Measurements from ENCODE around the gene SYT5.

The SYT5 gene

DNA sequence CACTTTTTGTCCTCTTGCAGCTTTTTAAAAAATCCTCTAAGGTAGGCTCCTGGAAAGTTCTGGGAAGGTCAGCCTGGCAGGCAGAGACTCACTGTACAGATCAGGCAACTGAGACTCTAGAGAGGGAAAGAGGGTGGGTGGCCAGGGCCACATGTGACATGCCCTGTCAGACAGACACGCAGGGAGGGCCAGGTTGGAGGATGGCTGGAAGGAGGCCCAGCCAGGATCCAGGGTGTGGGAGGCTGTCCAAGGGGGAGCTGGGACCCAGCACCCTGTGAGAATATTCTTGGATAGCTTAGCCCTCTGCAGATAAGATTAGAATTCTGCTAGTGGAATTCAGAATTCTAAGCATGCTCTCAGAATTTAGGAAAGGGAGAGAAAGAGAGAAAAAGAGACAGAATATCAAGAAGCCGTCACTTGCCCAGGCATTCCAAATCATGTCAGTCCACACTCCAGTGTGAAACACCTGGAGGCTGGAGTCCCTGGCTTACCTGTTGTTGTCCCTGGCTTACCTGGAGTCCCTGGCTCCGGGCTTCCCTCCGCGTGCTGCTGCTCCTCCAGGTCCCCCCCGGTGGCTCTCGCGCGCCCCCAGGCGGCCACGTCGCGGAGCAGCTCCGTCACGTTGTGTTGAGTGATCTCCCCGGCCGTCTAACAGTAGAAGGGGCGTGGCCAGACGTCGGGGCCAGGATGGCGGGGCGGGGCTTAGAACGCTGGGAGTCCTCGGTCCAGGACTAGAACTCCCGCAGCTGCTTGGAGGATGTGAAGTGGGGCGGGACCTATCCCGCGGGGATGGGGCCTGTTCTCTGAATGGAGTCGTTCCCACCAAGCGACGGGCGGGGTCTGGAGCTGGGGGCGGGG is 19.7 kb downstream of the SYT5 start (continued):
- TF ChIP-seq, protein P1, sequence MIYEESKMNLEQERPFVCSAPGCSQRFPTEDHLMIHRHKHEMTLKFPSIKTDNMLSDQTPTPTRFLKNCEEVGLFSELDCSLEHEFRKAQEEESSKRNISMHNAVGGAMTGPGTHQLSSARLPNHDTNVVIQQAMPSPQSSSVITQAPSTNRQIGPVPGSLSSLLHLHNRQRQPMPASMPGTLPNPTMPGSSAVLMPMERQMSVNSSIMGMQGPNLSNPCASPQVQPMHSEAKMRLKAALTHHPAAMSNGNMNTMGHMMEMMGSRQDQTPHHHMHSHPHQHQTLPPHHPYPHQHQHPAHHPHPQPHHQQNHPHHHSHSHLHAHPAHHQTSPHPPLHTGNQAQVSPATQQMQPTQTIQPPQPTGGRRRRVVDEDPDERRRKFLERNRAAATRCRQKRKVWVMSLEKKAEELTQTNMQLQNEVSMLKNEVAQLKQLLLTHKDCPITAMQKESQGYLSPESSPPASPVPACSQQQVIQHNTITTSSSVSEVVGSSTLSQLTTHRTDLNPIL (CRISPR knock-in tag; IDR thresholded peaks at IDR 0.05; ENCODE audit: low read depth) = no peak
- TF ChIP-seq ARNTL (CRISPR knock-in tag; IDR thresholded peaks at IDR 0.05; ENCODE audit: borderline replicate concordance, low read depth) = no peak

DNA sequence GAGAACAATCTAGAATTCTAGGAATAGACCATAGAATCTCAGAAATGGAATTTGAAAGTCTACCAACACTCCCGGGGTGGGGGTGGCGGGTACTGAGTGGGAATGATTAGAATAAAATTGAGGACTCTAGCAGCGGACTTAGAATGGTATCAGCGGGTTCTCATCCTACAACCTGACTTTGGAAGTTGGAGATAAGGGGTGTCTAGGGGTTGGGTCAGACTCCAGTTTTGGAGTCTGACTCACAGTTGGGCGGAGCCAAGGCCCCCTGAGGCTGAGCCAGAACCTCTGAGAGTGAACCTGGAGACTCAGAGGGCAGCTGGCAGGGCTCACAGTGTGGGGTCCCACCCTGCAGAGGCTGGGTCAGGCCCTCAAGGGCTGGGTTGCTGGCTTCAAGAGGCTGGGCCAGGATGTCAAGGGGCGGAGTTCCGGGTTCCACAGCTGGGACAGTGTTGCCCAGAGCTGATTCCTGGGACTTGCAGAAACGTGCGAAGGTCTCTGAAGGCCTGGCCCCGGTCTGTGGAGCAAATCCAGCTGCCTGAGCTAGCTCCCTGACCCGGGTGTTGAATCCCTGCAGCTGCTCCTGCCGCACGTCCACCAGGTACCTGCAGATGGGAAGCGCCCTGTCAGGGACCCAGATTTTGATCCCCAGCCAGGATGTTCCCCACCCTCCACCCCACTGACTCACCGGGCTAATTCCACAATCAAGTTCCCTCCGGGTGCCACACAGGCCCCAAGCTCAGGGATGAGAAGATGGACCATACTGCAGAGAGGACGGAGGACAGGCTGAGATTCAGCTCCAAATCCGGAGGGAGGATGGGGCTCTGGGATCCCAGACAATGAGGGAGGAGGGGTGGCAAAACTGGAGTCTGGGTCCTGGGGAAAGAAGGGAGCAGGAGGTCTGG is 21.0 kb downstream of the SYT5 start:
- TF ChIP-seq ISL1 (CRISPR knock-in tag; IDR thresholded peaks at IDR 0.05) = no peak
- TF ChIP-seq OSR1 (CRISPR knock-in tag; IDR thresholded peaks at IDR 0.05) = no peak
- TF ChIP-seq, protein P1 (CRISPR knock-in tag; IDR thresholded peaks at IDR 0.05; ENCODE audit: low read depth) = no peak
- no peak for TF ChIP-seq GLIS3 (CRISPR knock-in tag; IDR thresholded peaks at IDR 0.05)
- no peak for TF ChIP-seq ZNF70 (CRISPR knock-in tag; IDR thresholded peaks at IDR 0.05)
- TF ChIP-seq PPARA (CRISPR knock-in tag; IDR thresholded peaks at IDR 0.05; ENCODE audit: borderline replicate concordance) = no peak
- TF ChIP-seq, protein P2, sequence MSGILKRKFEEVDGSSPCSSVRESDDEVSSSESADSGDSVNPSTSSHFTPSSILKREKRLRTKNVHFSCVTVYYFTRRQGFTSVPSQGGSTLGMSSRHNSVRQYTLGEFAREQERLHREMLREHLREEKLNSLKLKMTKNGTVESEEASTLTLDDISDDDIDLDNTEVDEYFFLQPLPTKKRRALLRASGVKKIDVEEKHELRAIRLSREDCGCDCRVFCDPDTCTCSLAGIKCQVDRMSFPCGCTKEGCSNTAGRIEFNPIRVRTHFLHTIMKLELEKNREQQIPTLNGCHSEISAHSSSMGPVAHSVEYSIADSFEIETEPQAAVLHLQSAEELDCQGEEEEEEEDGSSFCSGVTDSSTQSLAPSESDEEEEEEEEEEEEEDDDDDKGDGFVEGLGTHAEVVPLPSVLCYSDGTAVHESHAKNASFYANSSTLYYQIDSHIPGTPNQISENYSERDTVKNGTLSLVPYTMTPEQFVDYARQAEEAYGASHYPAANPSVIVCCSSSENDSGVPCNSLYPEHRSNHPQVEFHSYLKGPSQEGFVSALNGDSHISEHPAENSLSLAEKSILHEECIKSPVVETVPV (CRISPR knock-in tag; IDR thresholded peaks at IDR 0.05) = no peak
- TF ChIP-seq ARNTL (CRISPR knock-in tag; IDR thresholded peaks at IDR 0.05; ENCODE audit: borderline replicate concordance, low read depth) = no peak
- TF ChIP-seq TCF4 (CRISPR knock-in tag; IDR thresholded peaks at IDR 0.05; ENCODE audit: borderline replicate concordance) = no peak
- TF ChIP-seq ZNF565 (CRISPR knock-in tag; conservative IDR thresholded peaks at IDR 0.05; ENCODE audit: low read depth) = no peak
- no peak for TF ChIP-seq TOX (CRISPR knock-in tag; IDR thresholded peaks at IDR 0.05; ENCODE audit: borderline replicate concordance)
- TF ChIP-seq ZNF8 (CRISPR knock-in tag; IDR thresholded peaks at IDR 0.05) = no peak
- TF ChIP-seq SNAI2 (CRISPR knock-in tag; IDR thresholded peaks at IDR 0.05) = no peak
- no peak for TF ChIP-seq RARB (CRISPR knock-in tag; IDR thresholded peaks at IDR 0.05)
- TF ChIP-seq ESRRG (CRISPR knock-in tag; IDR thresholded peaks at IDR 0.05) = no peak
- TF ChIP-seq ZFP30 (CRISPR knock-in tag; IDR thresholded peaks at IDR 0.05) = no peak
- no peak for TF ChIP-seq BACH2 (CRISPR knock-in tag; IDR thresholded peaks at IDR 0.05; ENCODE audit: borderline replicate concordance)
- no peak for ATAC-seq

DNA sequence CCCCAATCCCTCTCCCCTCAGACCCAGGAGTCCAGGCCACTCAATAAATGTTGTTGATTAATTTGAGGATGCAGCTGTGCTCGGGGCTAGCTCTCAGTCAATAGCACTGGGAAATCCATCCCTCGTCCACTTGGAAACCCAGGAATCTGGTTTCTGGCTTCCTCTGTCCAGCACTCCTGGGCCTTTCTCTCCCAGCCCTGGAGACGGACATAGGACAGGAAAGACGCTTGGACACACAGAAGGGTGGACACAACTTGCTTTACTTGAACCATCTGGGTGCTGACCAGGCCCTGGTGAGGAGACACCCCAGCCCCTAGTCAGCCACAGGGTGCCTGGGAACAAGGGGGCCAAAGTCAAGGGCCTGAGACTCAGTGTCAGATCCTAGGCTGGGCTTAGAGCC is 21.7 kb downstream of the SYT5 start:
- TF ChIP-seq ZNF70 (CRISPR knock-in tag; IDR thresholded peaks at IDR 0.05) (no peak), TOX (CRISPR knock-in tag; IDR thresholded peaks at IDR 0.05; ENCODE audit: borderline replicate concordance) (no peak), RARB (CRISPR knock-in tag; IDR thresholded peaks at IDR 0.05) (no peak), ZC3H10 (CRISPR knock-in tag; IDR thresholded peaks at IDR 0.05) (no peak)
- TF ChIP-seq, protein P3, sequence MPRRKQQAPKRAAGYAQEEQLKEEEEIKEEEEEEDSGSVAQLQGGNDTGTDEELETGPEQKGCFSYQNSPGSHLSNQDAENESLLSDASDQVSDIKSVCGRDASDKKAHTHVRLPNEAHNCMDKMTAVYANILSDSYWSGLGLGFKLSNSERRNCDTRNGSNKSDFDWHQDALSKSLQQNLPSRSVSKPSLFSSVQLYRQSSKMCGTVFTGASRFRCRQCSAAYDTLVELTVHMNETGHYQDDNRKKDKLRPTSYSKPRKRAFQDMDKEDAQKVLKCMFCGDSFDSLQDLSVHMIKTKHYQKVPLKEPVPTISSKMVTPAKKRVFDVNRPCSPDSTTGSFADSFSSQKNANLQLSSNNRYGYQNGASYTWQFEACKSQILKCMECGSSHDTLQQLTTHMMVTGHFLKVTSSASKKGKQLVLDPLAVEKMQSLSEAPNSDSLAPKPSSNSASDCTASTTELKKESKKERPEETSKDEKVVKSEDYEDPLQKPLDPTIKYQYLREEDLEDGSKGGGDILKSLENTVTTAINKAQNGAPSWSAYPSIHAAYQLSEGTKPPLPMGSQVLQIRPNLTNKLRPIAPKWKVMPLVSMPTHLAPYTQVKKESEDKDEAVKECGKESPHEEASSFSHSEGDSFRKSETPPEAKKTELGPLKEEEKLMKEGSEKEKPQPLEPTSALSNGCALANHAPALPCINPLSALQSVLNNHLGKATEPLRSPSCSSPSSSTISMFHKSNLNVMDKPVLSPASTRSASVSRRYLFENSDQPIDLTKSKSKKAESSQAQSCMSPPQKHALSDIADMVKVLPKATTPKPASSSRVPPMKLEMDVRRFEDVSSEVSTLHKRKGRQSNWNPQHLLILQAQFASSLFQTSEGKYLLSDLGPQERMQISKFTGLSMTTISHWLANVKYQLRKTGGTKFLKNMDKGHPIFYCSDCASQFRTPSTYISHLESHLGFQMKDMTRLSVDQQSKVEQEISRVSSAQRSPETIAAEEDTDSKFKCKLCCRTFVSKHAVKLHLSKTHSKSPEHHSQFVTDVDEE (CRISPR knock-in tag; IDR thresholded peaks at IDR 0.05) = no peak
- TF ChIP-seq, protein P4, sequence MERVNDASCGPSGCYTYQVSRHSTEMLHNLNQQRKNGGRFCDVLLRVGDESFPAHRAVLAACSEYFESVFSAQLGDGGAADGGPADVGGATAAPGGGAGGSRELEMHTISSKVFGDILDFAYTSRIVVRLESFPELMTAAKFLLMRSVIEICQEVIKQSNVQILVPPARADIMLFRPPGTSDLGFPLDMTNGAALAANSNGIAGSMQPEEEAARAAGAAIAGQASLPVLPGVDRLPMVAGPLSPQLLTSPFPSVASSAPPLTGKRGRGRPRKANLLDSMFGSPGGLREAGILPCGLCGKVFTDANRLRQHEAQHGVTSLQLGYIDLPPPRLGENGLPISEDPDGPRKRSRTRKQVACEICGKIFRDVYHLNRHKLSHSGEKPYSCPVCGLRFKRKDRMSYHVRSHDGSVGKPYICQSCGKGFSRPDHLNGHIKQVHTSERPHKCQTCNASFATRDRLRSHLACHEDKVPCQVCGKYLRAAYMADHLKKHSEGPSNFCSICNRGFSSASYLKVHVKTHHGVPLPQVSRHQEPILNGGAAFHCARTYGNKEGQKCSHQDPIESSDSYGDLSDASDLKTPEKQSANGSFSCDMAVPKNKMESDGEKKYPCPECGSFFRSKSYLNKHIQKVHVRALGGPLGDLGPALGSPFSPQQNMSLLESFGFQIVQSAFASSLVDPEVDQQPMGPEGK (CRISPR knock-in tag; IDR thresholded peaks at IDR 0.05; ENCODE audit: borderline replicate concordance) = no peak
- no peak for ATAC-seq
